Measurements from ENCODE around the gene OPRL1.

DNA sequence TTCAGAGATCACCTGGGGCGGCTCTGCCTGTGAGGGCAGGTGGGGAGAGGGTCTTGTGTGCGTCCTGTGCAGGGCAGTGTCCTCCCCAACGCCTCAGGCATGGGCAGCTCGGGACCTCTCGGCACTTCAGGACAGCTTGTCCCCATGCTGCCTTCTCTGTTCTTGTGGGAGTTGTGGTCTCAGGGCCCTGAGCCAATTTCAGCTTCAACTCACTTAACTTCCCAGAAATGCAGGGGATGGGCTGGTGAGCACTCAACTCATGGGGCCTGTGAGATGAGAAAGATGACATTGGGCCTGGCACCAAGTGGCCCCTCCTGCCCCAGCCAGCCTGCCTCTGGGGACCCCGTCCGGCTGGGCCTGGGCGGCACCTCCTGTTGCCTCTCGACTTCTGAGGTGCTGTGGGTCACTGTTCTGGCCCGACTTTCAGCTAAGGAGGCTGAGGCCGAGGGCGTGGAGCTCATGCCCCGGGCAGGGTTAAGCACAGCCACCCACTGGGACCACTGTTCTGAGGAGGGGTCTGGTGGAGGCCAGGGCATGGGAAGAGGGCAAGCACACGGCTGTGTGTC is 7.3 kb upstream of the OPRL1 start:
- TF ChIP-seq POLR2AphosphoS5 (IDR thresholded peaks at IDR 0.05): no peak
- TF ChIP-seq, protein P1, sequence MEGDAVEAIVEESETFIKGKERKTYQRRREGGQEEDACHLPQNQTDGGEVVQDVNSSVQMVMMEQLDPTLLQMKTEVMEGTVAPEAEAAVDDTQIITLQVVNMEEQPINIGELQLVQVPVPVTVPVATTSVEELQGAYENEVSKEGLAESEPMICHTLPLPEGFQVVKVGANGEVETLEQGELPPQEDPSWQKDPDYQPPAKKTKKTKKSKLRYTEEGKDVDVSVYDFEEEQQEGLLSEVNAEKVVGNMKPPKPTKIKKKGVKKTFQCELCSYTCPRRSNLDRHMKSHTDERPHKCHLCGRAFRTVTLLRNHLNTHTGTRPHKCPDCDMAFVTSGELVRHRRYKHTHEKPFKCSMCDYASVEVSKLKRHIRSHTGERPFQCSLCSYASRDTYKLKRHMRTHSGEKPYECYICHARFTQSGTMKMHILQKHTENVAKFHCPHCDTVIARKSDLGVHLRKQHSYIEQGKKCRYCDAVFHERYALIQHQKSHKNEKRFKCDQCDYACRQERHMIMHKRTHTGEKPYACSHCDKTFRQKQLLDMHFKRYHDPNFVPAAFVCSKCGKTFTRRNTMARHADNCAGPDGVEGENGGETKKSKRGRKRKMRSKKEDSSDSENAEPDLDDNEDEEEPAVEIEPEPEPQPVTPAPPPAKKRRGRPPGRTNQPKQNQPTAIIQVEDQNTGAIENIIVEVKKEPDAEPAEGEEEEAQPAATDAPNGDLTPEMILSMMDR (IDR thresholded peaks at IDR 0.05): no peak
- TF ChIP-seq EP300 (IDR thresholded peaks at IDR 0.05; ENCODE audit: low read depth): no peak
